HEK293 (cell line): Measurements from ENCODE around the gene TRAF1.

Source experiments
- CTCF ChIA-PET: fragments of 350-600 bp; formaldehyde crosslinking; extraction: SDS; loops from one replicate; lab custom pipeline; 2021; ENCODE audit warnings: antibody characterized with exemption; lab: Yijun Ruan, JAX
- POLR2A ChIA-PET: fragments of 300-600 bp; formaldehyde crosslinking; extraction: SDS; loops from one replicate; lab custom pipeline; 2020; ENCODE audit warnings: antibody characterized with exemption, inconsistent platforms; lab: Yijun Ruan, JAX
- H3K27ac ChIP-seq: fragments of 200-500 bp; sonication (Bioruptor generic); 2 replicates; pipeline ENCODE4 v1.5.1; 2014; ENCODE audit warnings: low read depth, low read length, control low read depth, inconsistent platforms; ENCODE audit errors: extremely low read depth
- H3K36me3 ChIP-seq, 2 experiments: fragments of 200-500 bp in 1 of 2; sonication (Bioruptor generic) in 1 of 2; 1 replicate in 1 of 2; 2 replicates in 1 of 2; pipeline ENCODE4 v1.5.1; 2014 to 2017; ENCODE audit warnings: inconsistent platforms in 2 of 2, low read length in 2 of 2; ENCODE audit not compliant: control insufficient read depth in 2 of 2, insufficient read depth in 1 of 2
- H3K4me1 ChIP-seq: fragments of 200-500 bp; sonication (Bioruptor generic); 2 replicates; pipeline ENCODE4 v1.5.1; 2014; ENCODE audit warnings: mild to moderate bottlenecking, low read length, inconsistent platforms; ENCODE audit not compliant: control insufficient read depth, insufficient read depth
- H3K4me3 ChIP-seq: 2 replicates; pipeline ENCODE4 v1.5.1; 2011; ENCODE audit warnings: low read depth, mild to moderate bottlenecking, control low read depth, low read length, moderate library complexity
- H3K9me3 ChIP-seq: fragments of 200-500 bp; sonication (Bioruptor generic); 2 replicates; pipeline ENCODE4 v1.5.1; 2014; ENCODE audit warnings: low read depth, low read length, inconsistent platforms; ENCODE audit not compliant: control insufficient read depth, insufficient read depth
- ZBTB8A ChIP-seq: fragments of 450-650 bp; formaldehyde crosslinking; IDR thresholded peaks from 2 replicates; pipeline ENCODE4 v1.5.1; 2016; ENCODE audit warnings: missing biosample characterization, missing genetic modification characterization
- ZFP69B ChIP-seq: fragments of 450-650 bp; formaldehyde crosslinking; IDR thresholded peaks from 2 replicates; pipeline ENCODE4 v1.5.1; 2016; ENCODE audit warnings: missing biosample characterization, missing genetic modification characterization
- ZNF140 ChIP-seq: fragments of 450-650 bp; formaldehyde crosslinking; IDR thresholded peaks from 2 replicates; pipeline ENCODE4 v1.5.1; 2016; ENCODE audit warnings: missing biosample characterization, missing genetic modification characterization
- ZNF221 ChIP-seq: fragments of 450-650 bp; formaldehyde crosslinking; IDR thresholded peaks from 2 replicates; pipeline ENCODE4 v1.5.1; 2017; ENCODE audit warnings: missing biosample characterization, missing genetic modification characterization, borderline replicate concordance
- ZNF324 ChIP-seq: fragments of 450-650 bp; formaldehyde crosslinking; IDR thresholded peaks from 2 replicates; pipeline ENCODE4 v1.5.1; 2016; ENCODE audit warnings: missing biosample characterization, missing genetic modification characterization
- ZNF394 ChIP-seq: fragments of 450-650 bp; formaldehyde crosslinking; IDR thresholded peaks from 2 replicates; pipeline ENCODE4 v1.5.1; 2016; ENCODE audit warnings: missing biosample characterization, missing genetic modification characterization, mild to moderate bottlenecking, moderate library complexity, borderline replicate concordance
- ZNF426 ChIP-seq: fragments of 450-650 bp; formaldehyde crosslinking; IDR thresholded peaks from 2 replicates; pipeline ENCODE4 v1.5.1; 2017; ENCODE audit warnings: missing biosample characterization, missing genetic modification characterization, mild to moderate bottlenecking, inconsistent platforms, moderate library complexity
- ZNF433 ChIP-seq: fragments of 450-650 bp; formaldehyde crosslinking; IDR thresholded peaks from 2 replicates; pipeline ENCODE4 v1.5.1; 2016; ENCODE audit warnings: missing biosample characterization, missing genetic modification characterization, low read depth
- ZNF510 ChIP-seq: fragments of 450-650 bp; formaldehyde crosslinking; IDR thresholded peaks from 2 replicates; pipeline ENCODE4 v1.5.1; 2018; ENCODE audit warnings: mild to moderate bottlenecking, missing genetic modification characterization, missing biosample characterization; ENCODE audit not compliant: insufficient replicate concordance
- ZNF555 ChIP-seq: fragments of 450-650 bp; formaldehyde crosslinking; conservative IDR thresholded peaks from 2 replicates; pipeline ENCODE4 v1.5.1; 2017; ENCODE audit warnings: missing biosample characterization, mild to moderate bottlenecking, missing genetic modification characterization, inconsistent platforms
- ZNF623 ChIP-seq: fragments of 450-650 bp; formaldehyde crosslinking; IDR thresholded peaks from 2 replicates; pipeline ENCODE4 v1.5.1; 2016; ENCODE audit warnings: missing biosample characterization, missing genetic modification characterization
- ZNF629 ChIP-seq: fragments of 450-650 bp; formaldehyde crosslinking; IDR thresholded peaks from 2 replicates; pipeline ENCODE4 v1.5.1; 2017; ENCODE audit warnings: missing biosample characterization, missing genetic modification characterization
- ZNF654 ChIP-seq: fragments of 450-650 bp; formaldehyde crosslinking; IDR thresholded peaks from 2 replicates; pipeline ENCODE4 v1.5.1; 2016; ENCODE audit warnings: low read depth, missing biosample characterization, missing genetic modification characterization
- ZNF664 ChIP-seq: fragments of 450-650 bp; formaldehyde crosslinking; IDR thresholded peaks from 2 replicates; pipeline ENCODE4 v1.5.1; 2016; ENCODE audit warnings: missing biosample characterization, missing genetic modification characterization
- ZNF777 ChIP-seq: fragments of 450-650 bp; formaldehyde crosslinking; IDR thresholded peaks from 2 replicates; pipeline ENCODE4 v1.5.1; 2017; ENCODE audit warnings: missing biosample characterization, missing genetic modification characterization, borderline replicate concordance
- TF ChIP-seq, protein P1 (sequence below): fragments of 450-650 bp; formaldehyde crosslinking; conservative IDR thresholded peaks from 2 replicates; pipeline ENCODE4 v1.5.1; 2016; ENCODE audit warnings: low read depth, missing biosample characterization, missing genetic modification characterization
- TF ChIP-seq, protein P2 (sequence below): fragments of 450-650 bp; formaldehyde crosslinking; IDR thresholded peaks from 2 replicates; pipeline ENCODE4 v1.5.1; 2016; ENCODE audit warnings: missing biosample characterization, missing genetic modification characterization
- TF ChIP-seq, protein P3 (sequence below): fragments of 450-650 bp; formaldehyde crosslinking; conservative IDR thresholded peaks from 2 replicates; pipeline ENCODE4 v1.5.1; 2016; ENCODE audit warnings: low read depth, missing biosample characterization, missing genetic modification characterization
- TF ChIP-seq, protein P4 (sequence below): fragments of 450-650 bp; formaldehyde crosslinking; IDR thresholded peaks from 2 replicates; pipeline ENCODE4 v1.5.1; 2016; ENCODE audit warnings: missing biosample characterization, missing genetic modification characterization

The TRAF1 gene

DNA sequence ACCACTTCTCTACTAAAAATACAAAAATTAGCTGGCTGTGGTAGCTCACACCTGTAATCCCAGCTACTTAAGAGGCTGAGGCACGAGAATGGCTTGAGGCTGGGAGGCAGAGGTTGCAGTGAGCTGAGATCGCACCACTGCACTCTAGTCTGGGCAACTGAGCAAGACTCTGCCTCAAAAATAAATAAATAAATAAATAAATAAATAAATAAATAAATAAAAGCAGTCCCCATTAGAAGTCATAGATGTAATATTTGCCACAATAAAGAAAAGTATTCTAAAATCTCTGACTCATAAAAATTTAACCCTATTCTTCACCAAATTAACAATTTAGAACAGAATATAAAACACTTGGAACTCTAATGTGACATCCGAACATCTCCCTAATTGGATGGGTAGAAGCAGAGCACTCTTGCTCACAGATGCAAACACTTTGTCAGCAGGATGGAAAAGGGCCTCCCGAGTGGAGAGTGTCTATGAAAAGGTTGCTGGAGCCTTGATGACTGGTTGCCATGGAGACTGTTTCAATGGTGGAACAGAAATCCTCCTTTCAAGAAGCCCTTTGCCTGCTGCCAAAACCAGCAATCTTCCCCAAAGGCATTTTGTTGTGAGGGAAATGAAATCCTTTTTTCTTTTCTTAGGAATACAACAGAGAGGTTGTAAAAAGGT is 38.9 kb upstream of the TRAF1 start:
- TF ChIP-seq ZNF777 (tag by site-specific recombination) (no peak), ZBTB8A (tag by site-specific recombination) (0 out of 2 replicates have a peak, but pooled peaks have one; percentile 21), ZFP69B (tag by site-specific recombination) (no peak), ZNF510 (peak; percentile 27), ZNF324 (tag by site-specific recombination) (no peak), ZNF623 (tag by site-specific recombination) (peak; percentile 48), ZNF221 (tag by site-specific recombination) (no peak), ZNF654 (peak; percentile 22), ZNF140 (tag by site-specific recombination) (peak; percentile 53; the same call in 1 of the 2 replicates), ZNF664 (tag by site-specific recombination) (peak; percentile 25; the same call in 1 of the 2 replicates), ZNF394 (tag by site-specific recombination) (peak; percentile 83; the same call in 1 of the 2 replicates), ZNF433 (tag by site-specific recombination) (peak; percentile 68; the same call in 1 of the 2 replicates), ZNF629 (tag by site-specific recombination) (0 out of 2 replicates have a peak, but pooled peaks have one; percentile 19), ZNF555 (tag by site-specific recombination) (peak; percentile 34), ZNF426 (tag by site-specific recombination) (peak; percentile 52)
- TF ChIP-seq, protein P1, sequence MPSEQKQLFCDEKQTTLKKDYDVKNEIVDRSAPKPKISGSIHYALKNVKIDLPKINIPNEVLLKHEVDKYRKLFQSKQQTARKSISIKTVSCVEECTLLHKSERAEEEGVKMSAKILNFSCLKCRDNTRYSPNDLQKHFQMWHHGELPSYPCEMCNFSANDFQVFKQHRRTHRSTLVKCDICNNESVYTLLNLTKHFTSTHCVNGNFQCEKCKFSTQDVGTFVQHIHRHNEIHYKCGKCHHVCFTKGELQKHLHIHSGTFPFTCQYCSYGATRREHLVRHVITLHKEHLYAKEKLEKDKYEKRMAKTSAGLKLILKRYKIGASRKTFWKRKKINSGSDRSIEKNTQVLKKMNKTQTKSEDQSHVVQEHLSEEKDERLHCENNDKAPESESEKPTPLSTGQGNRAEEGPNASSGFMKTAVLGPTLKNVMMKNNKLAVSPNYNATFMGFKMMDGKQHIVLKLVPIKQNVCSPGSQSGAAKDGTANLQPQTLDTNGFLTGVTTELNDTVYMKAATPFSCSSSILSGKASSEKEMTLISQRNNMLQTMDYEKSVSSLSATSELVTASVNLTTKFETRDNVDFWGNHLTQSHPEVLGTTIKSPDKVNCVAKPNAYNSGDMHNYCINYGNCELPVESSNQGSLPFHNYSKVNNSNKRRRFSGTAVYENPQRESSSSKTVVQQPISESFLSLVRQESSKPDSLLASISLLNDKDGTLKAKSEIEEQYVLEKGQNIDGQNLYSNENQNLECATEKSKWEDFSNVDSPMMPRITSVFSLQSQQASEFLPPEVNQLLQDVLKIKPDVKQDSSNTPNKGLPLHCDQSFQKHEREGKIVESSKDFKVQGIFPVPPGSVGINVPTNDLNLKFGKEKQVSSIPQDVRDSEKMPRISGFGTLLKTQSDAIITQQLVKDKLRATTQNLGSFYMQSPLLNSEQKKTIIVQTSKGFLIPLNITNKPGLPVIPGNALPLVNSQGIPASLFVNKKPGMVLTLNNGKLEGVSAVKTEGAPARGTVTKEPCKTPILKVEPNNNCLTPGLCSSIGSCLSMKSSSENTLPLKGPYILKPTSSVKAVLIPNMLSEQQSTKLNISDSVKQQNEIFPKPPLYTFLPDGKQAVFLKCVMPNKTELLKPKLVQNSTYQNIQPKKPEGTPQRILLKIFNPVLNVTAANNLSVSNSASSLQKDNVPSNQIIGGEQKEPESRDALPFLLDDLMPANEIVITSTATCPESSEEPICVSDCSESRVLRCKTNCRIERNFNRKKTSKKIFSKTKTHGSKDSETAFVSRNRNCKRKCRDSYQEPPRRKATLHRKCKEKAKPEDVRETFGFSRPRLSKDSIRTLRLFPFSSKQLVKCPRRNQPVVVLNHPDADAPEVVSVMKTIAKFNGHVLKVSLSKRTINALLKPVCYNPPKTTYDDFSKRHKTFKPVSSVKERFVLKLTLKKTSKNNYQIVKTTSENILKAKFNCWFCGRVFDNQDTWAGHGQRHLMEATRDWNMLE = peak; percentile 74
- TF ChIP-seq, protein P2, sequence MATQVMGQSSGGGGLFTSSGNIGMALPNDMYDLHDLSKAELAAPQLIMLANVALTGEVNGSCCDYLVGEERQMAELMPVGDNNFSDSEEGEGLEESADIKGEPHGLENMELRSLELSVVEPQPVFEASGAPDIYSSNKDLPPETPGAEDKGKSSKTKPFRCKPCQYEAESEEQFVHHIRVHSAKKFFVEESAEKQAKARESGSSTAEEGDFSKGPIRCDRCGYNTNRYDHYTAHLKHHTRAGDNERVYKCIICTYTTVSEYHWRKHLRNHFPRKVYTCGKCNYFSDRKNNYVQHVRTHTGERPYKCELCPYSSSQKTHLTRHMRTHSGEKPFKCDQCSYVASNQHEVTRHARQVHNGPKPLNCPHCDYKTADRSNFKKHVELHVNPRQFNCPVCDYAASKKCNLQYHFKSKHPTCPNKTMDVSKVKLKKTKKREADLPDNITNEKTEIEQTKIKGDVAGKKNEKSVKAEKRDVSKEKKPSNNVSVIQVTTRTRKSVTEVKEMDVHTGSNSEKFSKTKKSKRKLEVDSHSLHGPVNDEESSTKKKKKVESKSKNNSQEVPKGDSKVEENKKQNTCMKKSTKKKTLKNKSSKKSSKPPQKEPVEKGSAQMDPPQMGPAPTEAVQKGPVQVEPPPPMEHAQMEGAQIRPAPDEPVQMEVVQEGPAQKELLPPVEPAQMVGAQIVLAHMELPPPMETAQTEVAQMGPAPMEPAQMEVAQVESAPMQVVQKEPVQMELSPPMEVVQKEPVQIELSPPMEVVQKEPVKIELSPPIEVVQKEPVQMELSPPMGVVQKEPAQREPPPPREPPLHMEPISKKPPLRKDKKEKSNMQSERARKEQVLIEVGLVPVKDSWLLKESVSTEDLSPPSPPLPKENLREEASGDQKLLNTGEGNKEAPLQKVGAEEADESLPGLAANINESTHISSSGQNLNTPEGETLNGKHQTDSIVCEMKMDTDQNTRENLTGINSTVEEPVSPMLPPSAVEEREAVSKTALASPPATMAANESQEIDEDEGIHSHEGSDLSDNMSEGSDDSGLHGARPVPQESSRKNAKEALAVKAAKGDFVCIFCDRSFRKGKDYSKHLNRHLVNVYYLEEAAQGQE (tag by site-specific recombination) = 0 out of 2 replicates have a peak, but pooled peaks have one; percentile 39
- TF ChIP-seq, protein P3, sequence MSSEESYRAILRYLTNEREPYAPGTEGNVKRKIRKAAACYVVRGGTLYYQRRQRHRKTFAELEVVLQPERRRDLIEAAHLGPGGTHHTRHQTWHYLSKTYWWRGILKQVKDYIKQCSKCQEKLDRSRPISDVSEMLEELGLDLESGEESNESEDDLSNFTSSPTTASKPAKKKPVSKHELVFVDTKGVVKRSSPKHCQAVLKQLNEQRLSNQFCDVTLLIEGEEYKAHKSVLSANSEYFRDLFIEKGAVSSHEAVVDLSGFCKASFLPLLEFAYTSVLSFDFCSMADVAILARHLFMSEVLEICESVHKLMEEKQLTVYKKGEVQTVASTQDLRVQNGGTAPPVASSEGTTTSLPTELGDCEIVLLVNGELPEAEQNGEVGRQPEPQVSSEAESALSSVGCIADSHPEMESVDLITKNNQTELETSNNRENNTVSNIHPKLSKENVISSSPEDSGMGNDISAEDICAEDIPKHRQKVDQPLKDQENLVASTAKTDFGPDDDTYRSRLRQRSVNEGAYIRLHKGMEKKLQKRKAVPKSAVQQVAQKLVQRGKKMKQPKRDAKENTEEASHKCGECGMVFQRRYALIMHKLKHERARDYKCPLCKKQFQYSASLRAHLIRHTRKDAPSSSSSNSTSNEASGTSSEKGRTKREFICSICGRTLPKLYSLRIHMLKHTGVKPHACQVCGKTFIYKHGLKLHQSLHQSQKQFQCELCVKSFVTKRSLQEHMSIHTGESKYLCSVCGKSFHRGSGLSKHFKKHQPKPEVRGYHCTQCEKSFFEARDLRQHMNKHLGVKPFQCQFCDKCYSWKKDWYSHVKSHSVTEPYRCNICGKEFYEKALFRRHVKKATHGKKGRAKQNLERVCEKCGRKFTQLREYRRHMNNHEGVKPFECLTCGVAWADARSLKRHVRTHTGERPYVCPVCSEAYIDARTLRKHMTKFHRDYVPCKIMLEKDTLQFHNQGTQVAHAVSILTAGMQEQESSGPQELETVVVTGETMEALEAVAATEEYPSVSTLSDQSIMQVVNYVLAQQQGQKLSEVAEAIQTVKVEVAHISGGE = peak; percentile 43; the same call in 1 of the 2 replicates
- TF ChIP-seq, protein P4, sequence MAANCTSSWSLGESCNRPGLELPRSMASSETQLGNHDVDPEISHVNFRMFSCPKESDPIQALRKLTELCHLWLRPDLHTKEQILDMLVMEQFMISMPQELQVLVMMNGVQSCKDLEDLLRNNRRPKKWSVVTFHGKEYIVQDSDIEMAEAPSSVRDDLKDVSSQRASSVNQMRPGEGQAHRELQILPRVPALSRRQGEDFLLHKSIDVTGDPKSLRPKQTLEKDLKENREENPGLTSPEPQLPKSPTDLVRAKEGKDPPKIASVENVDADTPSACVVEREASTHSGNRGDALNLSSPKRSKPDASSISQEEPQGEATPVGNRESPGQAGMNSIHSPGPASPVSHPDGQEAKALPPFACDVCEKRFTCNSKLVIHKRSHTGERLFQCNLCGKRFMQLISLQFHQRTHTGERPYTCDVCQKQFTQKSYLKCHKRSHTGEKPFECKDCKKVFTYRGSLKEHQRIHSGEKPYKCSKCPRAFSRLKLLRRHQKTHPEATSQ (tag by site-specific recombination) = no peak
- Histone ChIP-seq H3K36me3 (no peaks in the 10 kb centered on the region), H3K9me3 (no peaks in the 10 kb centered on the region), H3K4me1 (no peaks in the 10 kb centered on the region), H3K27ac (no peak overlapping the region), H3K4me3 (no peak overlapping the region)
- ChIA-PET CTCF (interaction anchor here (1.3 kb wide), 1 partner anchor 16 kb away, joined by 8 read pairs; no protein-coding TSS in a partner anchor), POLR2A (no interaction called here)
